A673 (cell line): Measurements from ENCODE around the gene NAA30. TPM values are rescaled to one million over a fixed set of nuclear protein-coding genes. Genes with fewer than 3 reads are reported as not detected.

Experiments used
- BruUV-seq: library from RNA; stranded (reverse); fragments of 400-500 nt; replicated peaks from 2 replicates; lab custom pipeline; 2021; lab: Mats Ljungman, UMichigan
- CTCF ChIA-PET: fragments of 300-600 bp; sonication (Branson Sonifier 250); formaldehyde crosslinking; loops from one replicate; lab custom pipeline; 2022; ENCODE audit warnings: antibody characterized with exemption; lab: Charles Lee
- POLR2A ChIA-PET: fragments of 300-600 bp; sonication (Branson Sonifier 250); formaldehyde crosslinking; loops from one replicate; lab custom pipeline; 2022; ENCODE audit warnings: antibody characterized with exemption; ENCODE audit not compliant: low non-redundant PET; lab: Charles Lee
- DNase-seq: peaks from one replicate; pipeline ENCODE4 v3.0.0-alpha.2; 2015; ENCODE audit warnings: low spot score
- H3K27ac ChIP-seq: fragments of 200-600 bp; sonication (generic); 2 replicates; pipeline ENCODE4 v1.5.1; 2016; ENCODE audit warnings: mixed run types, low read depth, mild to moderate bottlenecking, mixed read lengths, antibody characterized with exemption, low read length; ENCODE audit not compliant: poor library complexity, severe bottlenecking
- H3K27me3 ChIP-seq: fragments of 200-600 bp; sonication (generic); replicated peaks from 2 replicates; pipeline ENCODE4 v1.6.1; 2017; ENCODE audit warnings: mixed run types, low read depth, mild to moderate bottlenecking, mixed read lengths, antibody characterized with exemption, low read length; ENCODE audit not compliant: insufficient read depth, poor library complexity
- H3K36me3 ChIP-seq: fragments of 200-600 bp; sonication (generic); 2 replicates; pipeline ENCODE4 v1.6.1; 2016; ENCODE audit warnings: mixed run types, mild to moderate bottlenecking, mixed read lengths, antibody characterized with exemption, low read length; ENCODE audit not compliant: insufficient read depth, poor library complexity, severe bottlenecking
- H3K4me1 ChIP-seq: fragments of 200-600 bp; sonication (generic); 2 replicates; pipeline ENCODE4 v1.6.1; 2017; ENCODE audit warnings: mixed run types, mild to moderate bottlenecking, mixed read lengths, antibody characterized with exemption, low read length; ENCODE audit not compliant: insufficient read depth, poor library complexity, severe bottlenecking
- H3K4me3 ChIP-seq: fragments of 200-600 bp; sonication (generic); 2 replicates; pipeline ENCODE4 v1.5.1; 2016; ENCODE audit warnings: low read depth, mixed run types, mild to moderate bottlenecking, mixed read lengths, low read length; ENCODE audit not compliant: poor library complexity, severe bottlenecking
- H3K9me3 ChIP-seq: fragments of 200-600 bp; sonication (generic); 2 replicates; pipeline ENCODE4 v1.6.1; 2016; ENCODE audit warnings: mixed run types, low read depth, mild to moderate bottlenecking, mixed read lengths, antibody characterized with exemption, low read length; ENCODE audit not compliant: poor library complexity, severe bottlenecking
- CTCF ChIP-seq: fragments of 300-800, 200-600 bp; sonication (generic); conservative IDR thresholded peaks from 2 replicates; pipeline ENCODE4 v1.5.1; 2017; ENCODE audit warnings: low read depth, mild to moderate bottlenecking, antibody characterized with exemption, low read length, moderate library complexity, mixed read lengths
- EZH2 ChIP-seq: fragments of 200-600 bp; sonication (generic); IDR thresholded peaks from 2 replicates; pipeline ENCODE4 v1.6.1; 2017; ENCODE audit warnings: borderline replicate concordance, low read depth, mild to moderate bottlenecking, mixed read lengths, antibody characterized with exemption, low read length; ENCODE audit not compliant: poor library complexity, severe bottlenecking
- intact Hi-C: fragments of 100-400 bp; cut with micrococcal nuclease; formaldehyde crosslinking; loops from one replicate; pipeline ENCODE4 v1.10.0; 2022; ENCODE audit not compliant: unreplicated experiment
- total RNA-seq: library from RNA; stranded (reverse); gene quantifications from 2 replicates; pipeline ENCODE4 v1.2.3, GENCODE V29; 2021

Gene NAA30
- total RNA-seq, 1 experiment from 2014 or later = 34.3 TPM

- ChIA-PET POLR2A (no interaction called here), CTCF (no interaction called here)
- Histone ChIP-seq H3K9me3 (no peaks in the 10 kb centered on the region), H3K27me3 (no peaks in the 10 kb centered on the region), H3K36me3 (no peaks in the 10 kb centered on the region), H3K4me3 (no peak overlapping the region), H3K27ac (no peak overlapping the region), H3K4me1 (no peaks in the 10 kb centered on the region)
- TF ChIP-seq EZH2 (no peak), CTCF (no peak)
- BruUV-seq = no TSS peak
- DNase-seq = no peak
- intact Hi-C loops = no loop called here
Observed at GRCh38 chr14:57346741-57347140, 43.6 kb upstream of the NAA30 start.

- H3K9me3 ChIP-seq = no peaks in the 10 kb centered on the region
- no TSS peak for BruUV-seq
- H3K4me3 ChIP-seq = no peak overlapping the region
- TF ChIP-seq CTCF (no peak), EZH2 (no peak)
- no peak overlapping the region for H3K27ac ChIP-seq
- peaks cover 3% of the 10 kb centered on the region for H3K4me1 ChIP-seq
- intact Hi-C loops = no loop called here
- H3K27me3 ChIP-seq = no peaks in the 10 kb centered on the region
- no peaks in the 10 kb centered on the region for H3K36me3 ChIP-seq
- CTCF ChIA-PET = no interaction called here
- POLR2A ChIA-PET = no interaction called here
- DNase-seq = no peak
Observed at GRCh38 chr14:57352396-57353170, 37.8 kb upstream of the NAA30 start.

- intact Hi-C loops = no loop called here
- ChIA-PET POLR2A (no interaction called here), CTCF (no interaction called here)
- H3K4me1 ChIP-seq = peaks cover 4% of the 10 kb centered on the region
- DNase-seq = no peak
- no peak overlapping the region for H3K27ac ChIP-seq
- H3K27me3 ChIP-seq = no peaks in the 10 kb centered on the region
- no peaks in the 10 kb centered on the region for H3K9me3 ChIP-seq
- TF ChIP-seq CTCF (no peak), EZH2 (no peak)
- no peak overlapping the region for H3K4me3 ChIP-seq
- no peaks in the 10 kb centered on the region for H3K36me3 ChIP-seq
- BruUV-seq = no TSS peak
Observed at GRCh38 chr14:57355081-57355800, 35.1 kb upstream of the NAA30 start.
